IPS DF 4.7 (cell line): ENCODE results near the gene ITGB6.
A peak's percentile ranks its signal among the peaks of the same experiment; 100 is the strongest.
"Not testable (repeated sequence)": the region's sequence is repeated elsewhere in the genome, so short reads cannot be mapped to it uniquely, and the experiment has no call there.

Source experiments
- DNase-seq: peaks from one replicate; pipeline ENCODE4 v3.0.0-alpha.2; 2013; ENCODE audit warnings: low spot score; ENCODE audit errors: extremely low read depth

ITGB6 gene

DNA sequence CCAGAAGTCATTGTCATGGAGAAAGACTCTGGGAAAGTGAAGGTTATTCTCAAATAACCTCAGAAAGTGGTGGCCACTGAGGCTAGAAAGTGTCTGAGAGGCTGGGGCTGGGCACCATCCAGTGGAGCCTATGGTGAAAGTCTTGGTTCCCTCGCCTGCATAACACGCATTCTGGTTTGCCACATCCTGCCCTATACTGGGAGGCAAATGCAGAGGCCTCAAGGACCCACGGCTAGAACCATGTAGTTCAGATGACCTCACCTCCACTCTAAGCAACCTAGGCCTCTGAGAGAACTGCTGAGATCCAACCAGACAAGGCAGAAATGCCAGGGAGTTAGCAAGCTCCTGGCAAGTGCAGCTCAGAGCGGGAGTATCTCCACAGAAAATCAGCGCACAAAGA lies 5.1 kb downstream of the ITGB6 start:
- no peak for DNase-seq

- no peak for DNase-seq
Observed at GRCh38 chr2:160194351-160194750, 5.7 kb downstream of the ITGB6 start.

GRCh38 chr2:160181146-160181836 lies 18.8 kb downstream of the ITGB6 start:
- peak; percentile 22 for DNase-seq

DNA sequence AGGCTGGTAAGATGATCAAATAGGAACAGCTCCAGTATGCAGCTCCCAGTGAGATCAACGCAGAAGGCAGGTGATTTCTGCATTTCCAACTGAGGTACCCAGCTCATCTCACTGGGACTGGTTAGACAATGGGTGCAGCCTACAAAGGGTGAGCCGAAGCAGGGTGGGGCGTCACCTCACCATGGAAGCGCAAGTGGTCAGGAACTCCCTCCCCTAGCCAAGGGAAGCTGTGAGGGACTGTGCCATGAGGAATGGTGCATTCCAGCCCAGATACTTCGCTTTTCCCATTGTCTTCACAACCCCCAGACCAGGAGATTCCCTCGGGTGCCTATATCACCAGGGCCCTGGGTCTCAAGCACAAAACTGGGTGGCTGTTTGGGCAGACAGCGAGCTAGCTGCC lies 19.4 kb downstream of the ITGB6 start:
- not testable (repeated sequence) for DNase-seq

DNA sequence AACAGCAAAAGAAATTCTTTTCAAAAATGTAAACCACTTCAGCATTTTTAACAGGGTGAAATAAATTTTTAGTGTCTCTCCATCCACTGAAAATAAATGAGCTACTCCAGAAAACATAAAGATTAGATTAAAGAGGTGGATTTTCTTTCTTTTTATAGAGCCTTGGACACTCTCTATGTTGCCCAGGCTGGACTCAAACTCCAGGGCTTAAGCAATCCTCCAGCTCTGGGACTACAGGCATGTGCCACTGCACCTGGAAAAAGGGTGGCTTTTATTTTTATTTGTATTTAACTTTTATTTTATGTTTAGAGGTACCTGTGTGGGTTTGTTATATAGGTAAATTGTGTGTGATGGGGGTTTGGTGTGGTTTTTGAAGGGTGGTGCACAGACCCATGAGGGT lies 19.9 kb downstream of the ITGB6 start:
- no peak for DNase-seq

GRCh38 chr2:160175169-160176134 lies 24.6 kb downstream of the ITGB6 start:
- no peak for DNase-seq

- no peak for DNase-seq
Observed at GRCh38 chr2:160174322-160174721, 25.8 kb downstream of the ITGB6 start.

- no peak for DNase-seq
Observed at GRCh38 chr2:160169988-160170387, 30.1 kb downstream of the ITGB6 start.

- DNase-seq: no peak
Observed at GRCh38 chr2:160169471-160169870, 30.6 kb downstream of the ITGB6 start.

DNA sequence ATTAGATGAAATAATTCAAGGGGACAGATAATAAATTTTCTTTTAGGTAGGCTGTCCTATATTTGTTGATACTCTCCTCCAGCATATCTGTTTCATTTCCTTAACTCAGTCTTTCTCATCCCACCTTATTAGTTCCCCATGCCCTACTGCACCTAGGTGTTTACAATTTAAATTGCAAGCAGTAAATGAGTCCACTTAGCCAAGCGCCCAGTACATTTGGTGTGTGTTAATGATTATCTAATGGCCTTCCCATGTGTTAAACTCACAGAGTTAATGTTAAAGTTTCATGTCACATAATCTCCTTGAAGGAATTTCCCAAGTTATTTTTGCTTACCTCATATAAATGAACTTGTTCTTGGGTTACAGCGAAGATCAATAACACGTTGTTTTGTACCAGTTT lies 31.2 kb downstream of the ITGB6 start:
- DNase-seq: no peak

- DNase-seq: no peak
Observed at GRCh38 chr2:160167089-160167740, 32.9 kb downstream of the ITGB6 start.

GRCh38 chr2:160165996-160166395 lies 34.1 kb downstream of the ITGB6 start:
- no peak for DNase-seq

- no peak for DNase-seq
Observed at GRCh38 chr2:160165081-160165480, 35.0 kb downstream of the ITGB6 start.

- DNase-seq: no peak
Observed at GRCh38 chr2:160157861-160158829, 41.9 kb downstream of the ITGB6 start.

- no peak for DNase-seq
Observed at GRCh38 chr2:160156665-160157064, 43.4 kb downstream of the ITGB6 start.

DNA sequence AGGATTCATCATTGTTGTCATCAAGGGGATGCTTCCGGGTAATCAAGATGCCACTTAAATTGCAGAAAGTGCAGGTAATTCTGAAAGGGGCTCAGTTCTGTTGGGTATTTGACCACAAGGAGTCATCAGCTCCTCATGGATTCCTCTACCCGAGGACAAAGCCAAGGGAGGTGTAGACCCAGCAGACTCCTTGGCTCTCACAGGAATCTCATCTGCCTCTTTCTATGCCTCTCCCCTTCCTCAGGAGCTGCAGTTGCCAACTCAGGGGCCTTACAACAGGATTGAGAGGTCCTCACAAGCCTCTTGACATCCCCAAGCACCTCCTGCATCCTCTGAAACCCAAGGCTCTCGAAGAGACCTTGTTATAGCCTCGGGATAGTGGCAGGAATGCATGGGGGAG lies 44.0 kb downstream of the ITGB6 start:
- no peak for DNase-seq

DNA sequence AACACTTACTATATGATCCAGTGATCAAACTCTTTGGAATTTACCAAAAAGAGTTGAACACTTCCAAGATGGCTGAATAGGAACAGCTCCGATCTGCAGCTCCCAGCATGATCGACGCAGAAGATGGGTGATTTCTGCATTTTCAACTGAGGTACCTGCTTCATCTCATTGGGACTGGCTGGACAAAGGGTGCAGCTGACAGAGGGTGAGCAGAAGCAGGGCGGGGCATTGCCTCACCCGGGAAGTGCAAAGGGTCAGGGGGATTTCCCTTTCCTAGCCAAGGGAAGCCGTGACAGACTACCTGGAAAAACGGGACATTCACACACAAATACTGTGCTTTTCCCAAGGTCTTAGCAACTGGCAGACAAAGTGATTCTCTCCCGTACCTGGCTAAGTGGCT lies 51.7 kb downstream of the ITGB6 start:
- not testable (repeated sequence) for DNase-seq

DNA sequence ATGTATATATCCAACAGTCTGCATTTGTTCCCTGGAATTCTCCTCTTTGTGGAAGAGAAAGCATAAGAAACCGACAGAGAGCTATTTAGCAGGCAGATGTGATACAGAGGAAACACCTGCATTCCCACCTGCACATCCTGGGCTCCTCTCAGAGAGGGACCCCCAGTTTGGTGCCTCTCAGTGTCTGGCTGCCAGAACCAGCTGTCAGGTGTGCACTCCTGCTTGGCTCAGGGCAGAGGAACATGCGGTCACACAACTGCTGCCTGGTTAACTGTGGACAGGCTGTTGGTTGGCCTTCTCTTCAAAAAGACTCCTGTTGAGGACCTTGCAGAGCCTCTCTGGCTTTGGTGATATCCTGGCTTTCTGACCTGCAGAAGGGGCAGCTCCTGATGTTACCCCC lies 54.6 kb downstream of the ITGB6 start:
- no peak for DNase-seq

DNA sequence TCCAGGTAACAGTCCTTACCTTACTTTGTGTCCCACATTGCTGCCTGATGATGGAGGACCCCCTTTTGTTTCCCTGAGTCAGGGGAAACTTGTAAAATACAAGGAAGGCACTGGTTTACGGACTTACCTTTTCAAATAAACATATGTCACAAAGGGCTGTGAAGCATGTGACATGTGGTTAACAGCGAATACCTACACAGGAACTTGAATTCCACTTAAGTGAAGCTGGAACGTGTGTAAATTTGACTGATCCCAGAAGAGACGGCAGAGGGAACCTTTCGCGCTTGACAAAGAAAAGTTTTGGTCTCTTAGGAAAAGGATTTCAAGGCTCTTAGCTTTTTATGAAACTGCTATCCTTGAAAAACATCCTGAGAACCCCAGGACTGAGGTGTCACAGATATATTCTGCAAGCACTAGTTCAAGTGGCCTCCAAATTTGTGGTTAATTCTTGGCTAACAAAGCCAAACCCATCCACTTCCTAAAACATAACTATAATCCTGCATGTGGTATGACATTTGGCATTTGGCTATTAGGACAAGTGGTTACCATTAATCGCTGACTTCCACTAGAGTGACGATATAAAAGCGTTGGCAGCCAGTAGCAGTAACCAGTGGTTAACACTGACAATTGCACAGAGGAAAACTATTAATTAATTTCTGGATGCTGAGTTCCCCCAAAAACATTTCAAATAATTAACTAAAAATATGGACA lies 55.6 kb downstream of the ITGB6 start:
- no peak for DNase-seq

DNA sequence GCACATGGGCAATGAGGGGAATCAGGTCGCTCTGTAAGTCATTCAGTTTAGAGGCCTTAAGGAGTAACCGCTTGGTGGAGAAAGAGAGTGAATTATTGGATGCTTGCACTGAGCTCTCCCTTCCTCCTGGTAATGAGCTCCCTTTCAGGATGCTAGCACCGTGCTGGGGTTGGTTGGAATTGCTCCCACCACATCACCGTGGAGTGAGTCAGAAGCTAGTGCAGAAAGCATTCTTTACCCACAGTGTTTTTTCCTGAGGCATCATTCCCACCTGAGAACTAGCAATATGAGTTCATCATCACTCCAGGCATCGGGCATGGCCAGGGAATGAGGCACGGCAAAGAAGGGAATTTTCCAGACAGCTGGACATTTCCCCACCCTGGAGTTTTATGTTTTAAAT lies 57.6 kb downstream of the ITGB6 start:
- DNase-seq: no peak
